ENCODE measurements around the gene DDIT4.
A peak's percentile ranks its signal among the peaks of the same experiment; 100 is the strongest.
"Not testable (repeated sequence)": the region's sequence is repeated elsewhere in the genome, so short reads cannot be mapped to it uniquely, and the experiment has no call there.

DDIT4 gene

DNA sequence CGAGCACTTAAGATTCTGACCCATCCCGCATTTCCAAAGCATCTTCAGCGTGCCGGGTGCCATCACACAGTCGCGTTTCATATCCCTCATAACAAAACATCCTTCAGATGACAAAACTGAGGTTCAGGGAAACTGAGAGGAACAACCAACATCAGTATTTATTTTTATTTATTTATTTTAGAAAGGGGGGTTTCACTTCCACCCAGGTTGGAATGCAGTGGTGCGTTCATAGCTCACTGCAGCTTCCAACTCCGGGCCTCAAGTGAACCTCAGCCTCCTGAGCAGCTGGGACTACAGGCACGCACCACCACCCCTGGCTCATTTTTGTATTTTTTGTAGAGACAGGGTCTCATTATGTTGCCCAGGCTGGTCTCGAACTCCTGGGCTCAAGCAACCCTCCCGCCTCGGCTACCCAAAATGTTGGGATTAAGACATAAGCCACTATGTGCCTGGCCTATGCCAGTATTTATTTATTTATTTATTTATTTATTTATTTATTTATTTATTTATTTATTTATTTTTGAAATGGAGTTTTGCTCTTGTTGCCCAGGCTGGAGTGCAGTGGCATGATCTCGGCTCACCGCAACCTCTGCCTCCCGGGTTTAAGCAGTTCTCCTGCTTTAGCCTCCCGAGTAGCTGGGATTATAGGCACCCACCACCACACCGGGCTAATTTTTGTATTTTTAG is 24.4 kb upstream of the DDIT4 start:
- DNase-seq (ENCODE audit: low read depth in 2 of 2), result not testable (repeated sequence)

DNA sequence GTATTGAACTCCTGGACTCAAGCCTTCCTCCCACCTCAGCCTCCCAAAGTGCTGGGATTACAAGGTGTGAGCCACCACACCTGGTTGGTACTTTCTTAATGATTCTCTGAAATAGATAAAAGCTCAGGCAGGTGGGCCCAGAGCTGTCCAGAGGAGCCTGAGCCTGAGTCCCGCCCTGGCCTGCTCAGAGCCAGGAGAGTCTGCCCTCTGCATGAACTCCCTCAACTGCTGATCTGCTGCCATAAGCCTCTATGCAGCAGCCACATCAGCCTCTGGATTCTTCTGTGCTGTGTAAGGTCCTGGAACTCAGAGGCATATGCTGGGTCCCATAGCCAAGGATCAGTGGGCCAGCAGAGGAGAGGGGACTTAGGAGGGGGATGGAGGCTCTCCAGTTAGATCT is 23.1 kb upstream of the DDIT4 start:
- DNase-seq (ENCODE audit: low read depth in 2 of 2), result no peak

DNA sequence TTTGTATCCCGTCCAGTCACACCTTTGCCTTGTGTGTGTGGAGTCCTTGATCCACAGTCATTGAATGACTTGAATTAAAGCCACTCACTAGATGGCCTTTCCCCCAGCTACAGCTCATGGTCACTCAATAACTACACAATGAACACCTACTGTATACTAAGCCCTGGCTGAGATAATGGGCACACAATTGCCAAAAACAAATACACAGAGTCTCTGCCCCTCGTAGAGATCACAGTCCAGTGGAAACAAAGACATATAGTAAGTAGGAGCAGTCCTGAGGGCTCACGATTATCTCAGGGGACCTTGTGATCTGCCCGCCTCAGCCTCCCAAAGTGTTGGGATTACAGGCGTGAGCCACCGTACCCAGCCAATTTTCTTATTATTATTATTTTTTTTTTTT is 22.1 kb upstream of the DDIT4 start:
- no peak for DNase-seq (ENCODE audit: low read depth in 2 of 2)

DNA sequence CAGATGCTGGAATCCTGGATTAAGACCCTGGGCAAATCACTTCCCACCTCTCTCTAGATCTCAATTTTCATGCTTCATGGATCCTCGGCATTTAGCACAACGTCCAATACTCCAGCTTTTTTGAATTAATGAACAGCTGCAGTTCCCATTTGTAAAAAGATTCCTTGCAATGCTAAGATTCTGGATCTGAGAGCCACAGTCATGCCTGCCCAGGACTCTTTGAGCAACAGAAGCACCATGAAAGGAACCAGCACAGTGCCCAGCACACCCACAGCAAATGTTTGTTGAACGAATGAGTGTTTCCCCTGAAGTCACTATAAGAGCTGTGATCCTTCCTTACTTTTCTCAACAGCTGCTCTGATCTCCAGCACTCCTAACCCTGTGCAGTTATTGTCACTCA is 20.8 kb upstream of the DDIT4 start:
- no peak for DNase-seq (ENCODE audit: low read depth in 2 of 2)

DNA sequence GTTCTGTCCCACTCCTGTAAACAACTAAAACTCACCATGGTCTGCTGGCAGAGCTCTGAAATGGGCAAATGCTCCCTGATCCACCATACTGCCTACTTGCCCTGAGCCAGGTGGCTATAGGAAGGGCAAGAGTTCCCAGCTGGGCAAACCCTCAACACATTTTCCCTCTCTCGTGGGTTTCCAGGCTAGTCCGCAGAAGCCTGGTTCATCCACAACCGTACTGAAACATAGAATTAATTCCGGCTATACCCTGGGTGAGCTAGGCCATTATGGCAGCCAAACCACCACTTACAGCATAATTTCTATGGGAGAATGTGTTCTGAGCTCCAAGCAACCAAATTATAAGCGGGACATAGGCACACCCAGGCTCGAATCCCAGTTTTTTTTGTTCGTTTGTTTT is 20.1 kb upstream of the DDIT4 start:
- DNase-seq (ENCODE audit: low read depth in 2 of 2), result no peak

DNA sequence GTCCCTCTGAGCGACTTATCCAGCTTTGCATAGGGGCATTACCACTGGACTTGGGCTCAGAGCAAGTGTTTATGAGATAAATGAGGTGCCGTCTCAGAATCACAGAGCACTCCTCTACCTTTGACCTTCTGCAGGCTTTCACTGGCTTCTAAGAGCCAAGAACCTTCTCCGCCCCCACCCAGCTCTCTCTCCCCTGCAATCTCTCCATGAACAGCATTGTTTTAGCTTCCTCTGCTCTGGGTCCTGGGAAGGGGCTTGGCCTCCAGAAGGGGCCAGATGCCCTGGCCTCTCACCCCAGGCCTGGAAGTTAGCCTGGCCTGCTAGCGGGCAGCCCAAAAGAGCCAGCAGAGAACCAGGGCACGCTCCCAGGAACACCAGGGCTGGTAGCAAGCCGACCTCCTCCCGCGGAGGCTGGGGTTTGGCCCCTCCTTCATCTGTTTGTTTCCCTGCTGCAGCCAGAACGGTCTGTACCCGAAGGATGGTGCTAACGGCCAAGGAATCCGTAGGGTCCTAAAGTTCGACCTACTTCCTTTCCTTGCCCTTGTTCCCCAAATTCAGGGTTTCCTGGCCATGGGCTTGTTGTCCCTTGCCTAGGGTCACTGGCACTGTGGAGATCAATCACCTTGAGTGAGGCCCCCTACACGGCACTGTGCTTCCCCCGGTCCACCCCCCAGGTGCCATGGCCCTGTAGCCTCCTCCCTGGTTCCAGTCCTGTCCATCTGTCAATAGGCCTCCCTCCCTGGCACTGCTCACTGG is 18.7 kb upstream of the DDIT4 start:
- no peak for DNase-seq (ENCODE audit: low read depth in 2 of 2)

DNA sequence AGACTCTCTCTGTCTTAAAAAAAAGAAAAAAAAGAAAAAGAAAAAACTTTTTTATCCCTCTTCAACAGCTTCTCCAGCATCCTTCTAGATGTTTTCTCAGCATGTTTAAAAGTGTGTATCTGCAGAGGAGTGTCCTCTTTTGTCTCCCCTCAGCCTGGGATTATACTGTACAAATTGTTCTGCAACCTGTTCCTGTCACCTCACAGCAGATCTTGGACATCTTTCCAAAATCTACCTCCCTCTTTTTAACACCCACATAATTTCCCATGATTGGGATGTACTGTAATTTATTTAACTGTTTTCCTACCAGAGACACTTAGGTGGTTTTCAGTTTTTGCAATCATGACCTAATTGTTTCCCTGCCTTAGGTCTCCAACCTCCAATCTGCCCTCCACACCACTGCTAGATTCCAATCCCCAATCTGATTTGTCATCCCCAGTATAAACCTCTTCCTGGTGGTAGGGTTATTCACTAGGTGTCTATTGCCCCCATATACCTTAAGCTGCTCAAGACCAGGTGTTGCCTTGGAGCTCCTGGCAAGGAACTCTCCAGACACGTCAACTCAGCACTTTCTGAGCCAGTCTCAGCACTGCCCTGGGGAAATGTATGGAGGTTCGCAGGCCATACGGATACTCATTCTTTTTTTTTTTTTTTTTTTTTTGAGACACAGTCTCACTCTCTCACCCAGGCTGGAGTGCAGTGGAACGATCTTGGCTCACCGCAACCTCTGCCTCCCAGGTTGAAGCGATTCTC is 17.6 kb upstream of the DDIT4 start:
- no peak for DNase-seq (ENCODE audit: low read depth in 2 of 2)

DNA sequence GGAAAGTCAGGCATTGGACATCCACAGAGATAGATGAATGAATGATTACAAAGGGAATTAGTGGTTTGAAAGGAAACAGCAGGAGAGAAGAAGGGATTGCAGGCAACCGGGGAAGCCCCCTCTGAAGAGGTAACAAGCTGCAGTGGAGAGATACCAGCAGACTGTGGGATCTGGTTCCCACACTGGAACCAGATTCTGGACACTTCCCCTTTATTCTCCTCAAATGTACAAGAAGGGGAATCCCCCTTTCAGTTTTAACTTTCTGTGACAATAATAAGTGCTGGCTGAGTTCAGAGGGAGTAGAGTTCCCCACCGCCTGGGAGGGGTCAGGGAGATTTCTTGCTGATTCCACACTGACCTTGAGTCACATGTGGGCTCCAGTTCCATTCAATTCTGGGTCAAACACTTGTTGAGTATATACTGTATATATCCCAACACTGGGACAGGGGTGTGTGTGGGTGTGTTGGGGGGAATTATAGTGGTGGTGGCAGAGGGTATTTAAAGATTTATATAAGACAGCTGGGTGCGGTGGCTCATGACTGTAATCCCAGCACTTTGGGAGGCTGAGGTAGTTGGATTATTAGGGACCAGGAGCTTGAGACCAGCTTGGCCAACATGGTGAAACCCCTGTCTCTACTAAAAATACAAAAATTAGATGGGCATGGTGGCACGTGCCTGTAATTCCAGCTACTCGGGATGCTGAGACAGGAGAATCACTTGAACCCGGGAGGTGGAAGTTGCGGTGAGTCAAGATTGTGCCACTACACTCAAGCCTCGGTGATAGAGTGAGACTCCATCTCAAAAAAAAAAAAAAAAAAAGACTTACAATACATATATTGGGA is 16.5 kb upstream of the DDIT4 start:
- no peak for DNase-seq (ENCODE audit: low read depth in 2 of 2)

DNA sequence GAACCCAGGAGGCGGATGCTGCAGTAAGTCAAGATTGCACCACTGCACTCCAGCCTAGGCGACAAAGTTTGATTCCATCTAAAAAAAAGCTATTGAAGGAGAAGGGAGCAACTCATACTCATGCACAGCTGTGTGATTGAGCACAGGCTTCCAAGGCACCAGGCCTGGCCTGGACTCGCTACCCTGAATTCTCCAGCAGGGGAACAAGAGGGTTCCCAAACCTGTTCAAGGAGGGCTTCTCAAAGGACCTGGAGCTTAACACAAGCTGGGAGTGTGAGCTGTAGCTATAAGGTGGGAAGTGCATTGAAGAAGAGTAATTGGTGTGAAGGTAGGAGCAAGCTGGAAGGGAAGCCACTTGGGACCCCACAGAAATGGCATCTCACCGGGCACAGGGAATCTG is 15.1 kb upstream of the DDIT4 start:
- no peak for DNase-seq (ENCODE audit: low read depth in 2 of 2)

DNA sequence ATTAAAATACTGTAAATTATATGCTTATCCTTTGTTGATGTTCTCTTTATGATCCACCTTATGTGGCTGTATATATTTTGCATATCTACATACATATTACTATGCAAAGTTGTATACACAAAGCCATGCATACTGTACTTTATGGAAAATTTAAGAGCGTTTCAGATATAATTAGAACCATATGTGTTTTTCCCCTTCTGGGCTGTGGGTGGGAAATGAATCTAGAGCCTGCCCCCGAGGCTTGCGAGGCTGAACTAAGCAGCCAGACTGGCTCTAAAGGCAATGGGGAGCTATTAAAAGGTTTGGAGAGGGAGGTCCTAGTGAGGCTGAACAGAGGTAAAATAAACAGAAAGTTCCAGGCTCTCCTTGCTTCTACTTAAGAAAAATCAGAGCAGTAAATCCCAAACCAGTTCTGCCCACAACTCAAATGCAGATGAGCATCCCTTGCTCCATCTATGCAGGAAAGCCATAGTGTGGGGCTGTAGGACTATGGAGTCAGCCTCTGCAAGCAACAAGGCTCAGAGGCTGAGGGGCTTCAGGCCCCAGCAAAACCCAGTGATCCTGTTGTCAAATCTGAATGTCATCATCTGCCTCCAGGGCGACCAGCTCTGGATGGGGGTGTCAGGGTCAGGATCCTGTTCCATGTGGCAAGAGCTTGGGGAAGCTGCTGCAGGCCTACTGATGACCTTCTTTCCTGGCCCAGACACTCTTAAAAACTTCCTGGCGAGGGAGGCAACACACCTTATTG is 14.1 kb upstream of the DDIT4 start:
- DNase-seq (ENCODE audit: low read depth in 2 of 2), result no peak

DNA sequence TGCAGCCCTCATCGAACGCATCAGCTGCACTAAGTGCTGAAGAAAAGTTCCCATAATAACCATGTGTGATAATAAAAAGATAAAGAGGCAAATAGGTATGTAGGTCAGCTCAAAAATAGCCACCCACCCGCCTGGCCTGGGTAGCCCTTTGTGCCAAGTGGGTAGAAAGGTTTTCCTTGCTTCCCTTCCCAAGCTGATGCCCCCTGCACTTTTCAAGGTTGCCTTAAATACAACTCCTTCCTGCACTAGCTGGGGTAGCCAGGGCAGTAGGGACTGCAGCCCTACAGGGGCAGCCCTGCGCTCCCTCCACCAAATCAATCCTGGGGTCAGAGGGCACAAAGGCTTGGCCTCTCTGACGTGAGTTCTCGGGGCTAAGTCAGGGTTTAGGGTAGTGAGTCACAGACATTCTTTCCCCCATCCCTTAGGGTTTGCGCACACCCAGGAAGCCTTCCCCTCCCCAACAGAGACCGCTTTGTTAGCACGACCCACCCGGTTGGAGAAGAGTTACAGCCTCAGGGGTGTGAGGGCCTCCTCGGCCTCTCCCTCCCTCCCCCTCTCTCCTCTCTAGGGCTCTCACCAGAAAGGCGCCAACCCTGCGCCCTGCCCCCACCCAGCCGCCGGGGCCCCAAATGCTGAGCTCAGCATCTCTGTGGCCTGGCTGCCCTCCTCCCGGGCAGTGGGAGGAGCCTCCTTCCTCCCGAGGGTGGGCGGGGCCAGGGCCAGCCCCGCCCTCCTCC is 13.3 kb upstream of the DDIT4 start:
- peak; percentile 84 to 91 for DNase-seq (ENCODE audit: low read depth in 2 of 2)

DNA sequence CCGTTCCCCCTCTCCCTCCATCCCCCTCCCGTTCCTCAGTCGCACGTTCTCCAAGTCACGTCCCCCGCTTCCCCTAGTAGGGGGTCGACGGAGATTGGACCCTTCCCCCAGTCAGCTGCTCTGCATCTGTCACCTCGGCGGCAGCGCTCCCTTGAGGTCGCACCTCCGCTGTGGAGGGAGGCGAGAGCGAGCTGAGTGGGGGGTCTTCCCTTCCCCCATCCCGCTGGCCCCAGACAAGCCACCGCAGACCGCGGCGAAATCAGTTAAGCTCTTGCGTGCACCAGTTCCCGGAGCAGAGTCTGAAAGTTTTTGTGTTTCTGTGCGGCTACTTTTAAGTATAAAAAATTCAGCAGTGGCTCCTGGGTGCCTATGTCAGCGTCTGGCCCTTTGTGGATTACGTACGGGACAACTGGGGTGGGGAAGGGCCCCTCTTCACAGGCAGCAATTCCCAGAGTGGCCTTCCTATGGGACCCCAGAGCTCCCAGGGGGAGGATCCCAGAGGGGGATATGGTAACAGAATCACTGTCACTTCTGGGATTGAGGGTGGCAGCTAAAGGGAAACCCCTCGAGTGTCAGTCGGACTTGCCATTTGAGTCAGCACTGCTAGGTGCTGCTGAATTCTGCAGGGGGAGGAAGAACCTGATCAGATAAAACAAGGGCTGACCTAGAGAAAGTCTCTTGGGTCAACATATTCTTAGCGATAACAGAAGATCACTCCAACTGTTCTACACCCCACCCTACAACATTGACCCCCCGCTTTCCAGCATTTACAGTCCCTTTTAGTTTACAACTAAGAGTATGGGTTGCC is 12.5 kb upstream of the DDIT4 start:
- DNase-seq (ENCODE audit: low read depth in 2 of 2), result peak in 1 of 2 donors; percentile 62

DNA sequence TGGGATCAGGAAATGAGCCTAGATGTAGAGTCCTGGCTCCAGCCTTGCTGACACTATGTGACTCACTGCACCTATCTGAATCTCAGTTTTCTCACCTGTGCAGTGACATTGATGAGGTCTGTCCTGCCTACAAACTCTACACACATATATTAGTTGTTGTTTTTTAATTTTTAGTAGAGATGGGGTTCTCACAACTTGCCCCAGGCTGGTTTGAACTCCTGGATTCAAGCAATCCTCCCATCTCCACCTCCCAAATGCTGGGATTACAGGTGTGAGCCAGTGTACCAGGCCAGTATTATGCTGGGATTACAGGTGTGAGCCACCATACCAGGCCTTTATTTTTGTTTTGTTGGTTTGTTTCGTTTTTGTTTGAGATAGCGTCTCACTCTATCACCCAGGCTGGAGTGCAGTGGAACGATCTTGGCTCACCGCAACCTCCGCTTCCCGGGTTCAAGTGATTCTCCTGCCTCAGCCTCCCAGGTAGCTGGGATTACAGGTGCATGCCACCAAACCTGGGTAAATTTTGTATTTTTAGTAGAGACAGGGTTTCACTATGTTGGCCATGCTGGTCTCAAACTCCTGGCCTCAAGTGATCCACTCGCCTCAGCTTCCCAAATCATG is 11.8 kb upstream of the DDIT4 start:
- DNase-seq (ENCODE audit: low read depth in 2 of 2), result no peak

DNA sequence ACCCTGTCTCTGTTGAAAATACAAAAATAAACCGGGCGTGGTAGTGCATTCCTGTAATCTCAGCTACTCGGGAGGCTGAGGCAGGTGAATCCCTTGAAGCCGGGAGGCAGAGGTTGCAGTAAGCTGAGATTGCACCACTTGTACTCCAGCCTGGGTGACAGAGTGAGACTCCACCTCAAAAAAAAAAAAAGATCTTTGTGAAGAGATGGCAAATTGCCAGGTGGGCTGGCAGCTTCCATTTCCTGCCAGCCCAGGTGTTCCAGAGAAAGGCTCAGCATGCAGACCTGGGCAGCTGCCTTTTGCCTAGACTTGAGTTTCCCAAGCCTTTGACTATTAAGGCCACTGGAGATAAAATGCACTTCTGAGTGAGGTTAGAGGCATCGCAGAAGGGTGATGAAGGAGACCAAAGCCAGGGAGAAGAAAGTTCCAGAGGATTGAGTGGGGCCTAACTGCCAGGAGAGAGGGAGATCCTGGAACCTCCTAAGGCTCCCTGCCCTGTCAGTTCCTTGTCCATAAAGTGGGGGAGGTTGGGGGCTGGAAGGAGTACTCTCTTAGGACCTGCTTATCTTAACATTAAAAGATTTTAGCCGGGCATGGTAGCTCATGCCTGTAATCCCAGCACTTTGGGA is 10.0 kb upstream of the DDIT4 start:
- DNase-seq (ENCODE audit: low read depth in 2 of 2), result no peak

DNA sequence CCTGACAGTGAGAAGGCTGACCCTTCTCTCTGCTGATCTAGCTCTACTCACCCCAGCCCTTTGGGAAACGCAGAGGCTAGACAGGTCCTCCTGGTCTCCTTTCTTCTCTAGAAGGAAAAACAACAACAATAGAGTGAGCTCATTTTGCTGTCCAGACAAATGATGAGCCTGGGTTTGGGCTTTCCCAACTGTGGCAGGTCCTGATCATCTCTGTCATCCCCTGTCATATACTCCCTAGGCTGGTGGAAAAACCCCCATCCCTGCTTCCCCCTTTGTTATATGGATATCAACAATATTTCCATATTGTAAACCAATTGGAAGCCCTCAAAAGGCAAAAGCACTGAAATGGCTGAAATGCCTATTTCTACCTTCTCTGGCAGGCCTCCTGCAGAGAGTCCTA is 9.2 kb upstream of the DDIT4 start:
- no peak for DNase-seq (ENCODE audit: low read depth in 2 of 2)

DNA sequence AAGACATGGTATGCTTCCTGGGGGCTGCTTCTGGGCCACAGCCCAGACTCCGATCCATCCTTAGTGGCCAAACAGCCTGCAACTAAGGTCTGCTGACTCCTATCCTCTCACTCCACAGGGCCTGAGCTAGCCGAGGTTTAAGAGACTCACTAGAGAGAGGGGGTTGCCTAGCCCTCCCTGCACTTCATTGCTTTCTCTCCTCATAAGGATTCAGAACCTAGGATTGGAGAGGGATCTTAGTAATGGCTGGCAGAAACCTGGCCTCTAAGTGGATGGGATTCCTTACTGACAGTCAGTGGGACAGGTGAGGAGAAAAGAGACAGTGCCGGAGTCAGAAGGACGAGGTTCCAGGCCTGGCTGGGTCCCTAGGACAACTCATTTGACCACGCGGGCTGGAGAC is 8.2 kb upstream of the DDIT4 start:
- DNase-seq (ENCODE audit: low read depth in 2 of 2), result no peak

DNA sequence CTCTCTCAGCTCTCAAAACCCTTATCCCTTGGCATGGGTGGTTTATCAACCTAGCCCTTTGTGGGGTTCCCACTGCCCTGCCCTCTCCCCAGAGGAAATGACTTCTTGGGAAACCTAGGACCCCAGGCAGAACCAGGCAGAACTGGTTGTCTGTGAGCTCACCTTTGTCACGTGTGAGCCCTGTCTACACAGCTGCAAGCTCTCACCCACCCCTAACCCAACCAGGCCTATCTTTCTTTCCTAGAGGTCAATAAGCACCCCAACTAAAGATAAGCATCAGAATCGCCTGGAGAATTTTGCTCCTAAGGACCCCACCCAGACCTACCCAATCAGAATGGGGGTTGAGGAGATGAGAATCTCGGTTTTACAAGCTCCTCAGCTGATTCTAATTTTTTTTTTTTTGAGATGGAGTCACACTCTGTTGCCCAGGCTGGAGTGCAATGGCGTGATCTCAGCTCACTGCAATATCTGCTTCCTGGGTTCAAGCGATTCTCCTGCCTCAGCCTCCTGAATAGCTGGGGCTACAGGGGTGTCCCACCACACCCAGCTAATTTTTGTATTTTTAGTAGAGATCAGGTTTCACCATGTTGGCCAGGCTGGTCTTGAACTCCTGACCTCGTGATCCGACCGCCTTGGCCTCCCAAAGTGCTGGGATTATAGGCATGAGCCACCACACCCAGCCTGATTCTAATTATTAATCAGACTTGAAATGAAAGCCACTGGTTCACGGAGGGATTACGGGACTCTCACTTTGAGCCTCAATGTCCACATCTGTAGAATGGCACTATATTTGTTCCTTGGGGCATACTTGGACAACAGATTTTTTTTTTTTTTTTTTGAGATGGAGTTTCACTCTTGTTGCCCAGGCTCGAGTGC is 7.5 kb upstream of the DDIT4 start:
- DNase-seq (ENCODE audit: low read depth in 2 of 2), result no peak

DNA sequence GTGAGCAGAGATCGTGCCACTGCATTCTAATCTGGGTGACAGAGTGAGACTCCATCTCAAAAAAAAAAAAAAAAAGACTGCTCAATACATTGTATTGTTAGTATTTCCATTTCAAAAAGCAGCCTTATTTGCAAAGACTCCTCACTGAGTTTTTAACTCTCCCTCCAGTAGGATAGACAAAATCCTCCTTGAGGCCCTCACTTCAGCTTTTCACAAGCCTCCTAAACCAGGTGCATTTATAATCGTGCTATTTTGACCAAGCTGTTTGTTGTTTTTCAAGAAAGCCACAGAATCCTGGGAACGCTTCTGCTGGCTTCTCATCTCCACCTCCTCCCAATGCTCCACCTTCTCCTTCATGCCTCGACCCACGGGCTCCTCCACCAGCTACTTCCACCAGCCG is 6.3 kb upstream of the DDIT4 start:
- no peak for DNase-seq (ENCODE audit: low read depth in 2 of 2)
